PC-9 (cell line): ENCODE measurements around the gene RBCK1. TPM values are rescaled to one million over a fixed set of nuclear protein-coding genes. Genes with fewer than 3 reads are reported as not detected.

ENCODE experiments used
- BruUV-seq: library from RNA; stranded (reverse); fragments of 400-500 nt; replicated peaks from 2 replicates; lab custom pipeline; 2021; lab: Mats Ljungman, UMichigan
- CTCF ChIA-PET: fragments of 300-600 bp; sonication (Branson Sonifier 250); formaldehyde crosslinking; loops from one replicate; lab custom pipeline; 2022; ENCODE audit warnings: antibody characterized with exemption; lab: Charles Lee
- POLR2A ChIA-PET: fragments of 300-600 bp; sonication (Branson Sonifier 250); formaldehyde crosslinking; loops from one replicate; lab custom pipeline; 2022; ENCODE audit warnings: antibody characterized with exemption; ENCODE audit not compliant: unreplicated experiment; lab: Charles Lee
- DNase-seq, 2 experiments: peaks; one replicate each; pipeline versions ENCODE4 v3.0.0 to v3.0.0-alpha.2; 2015 to 2022; ENCODE audit warnings: mixed read lengths in 1 of 2
- H2AFZ ChIP-seq: fragments of 200-600 bp; sonication (generic); 2 replicates; pipeline ENCODE4 v1.8.1; 2017; ENCODE audit warnings: antibody characterized with exemption
- H3F3A ChIP-seq: fragments of 200-600 bp; sonication (generic); 2 replicates; pipeline ENCODE4 v1.8.1; 2017; ENCODE audit warnings: antibody characterized with exemption, mild to moderate bottlenecking, low read depth; ENCODE audit not compliant: insufficient read depth
- H3K27ac ChIP-seq: fragments of 200-600 bp; sonication (generic); 2 replicates; pipeline ENCODE4 v1.6.1; 2016; ENCODE audit warnings: mixed run types
- H3K27me3 ChIP-seq: fragments of 200-600 bp; sonication (generic); 2 replicates; pipeline ENCODE4 v1.6.1; 2016; ENCODE audit warnings: low read depth, mixed run types; ENCODE audit not compliant: insufficient read depth
- H3K36me3 ChIP-seq: fragments of 200-600 bp; sonication (generic); 2 replicates; pipeline ENCODE4 v1.6.1; 2016; ENCODE audit warnings: low read depth, mixed run types
- H3K4me1 ChIP-seq: fragments of 200-600 bp; sonication (generic); replicated peaks from 2 replicates; pipeline ENCODE4 v1.6.1; 2016; ENCODE audit warnings: mixed run types; ENCODE audit not compliant: insufficient read depth
- H3K4me2 ChIP-seq: fragments of 200-600 bp; sonication (generic); 2 replicates; pipeline ENCODE4 v1.6.1; 2017; ENCODE audit warnings: mixed run types
- H3K4me3 ChIP-seq: fragments of 200-600 bp; sonication (generic); 2 replicates; pipeline ENCODE4 v1.6.1; 2016; ENCODE audit warnings: mixed run types
- H3K79me2 ChIP-seq: fragments of 200-600 bp; sonication (generic); 2 replicates; pipeline ENCODE4 v1.6.1; 2017; ENCODE audit warnings: low read depth, mixed run types
- H3K9me2 ChIP-seq: fragments of 200-600 bp; sonication (generic); 2 replicates; pipeline ENCODE4 v1.8.1; 2017; ENCODE audit warnings: mild to moderate bottlenecking; ENCODE audit not compliant: insufficient read depth
- H3K9me3 ChIP-seq: fragments of 200-600 bp; sonication (generic); 2 replicates; pipeline ENCODE4 v1.8.1; 2016; ENCODE audit warnings: low read depth; ENCODE audit not compliant: insufficient read depth
- H4K20me1 ChIP-seq: fragments of 200-600 bp; sonication (generic); 2 replicates; pipeline ENCODE4 v1.8.1; 2017; ENCODE audit not compliant: insufficient read depth
- EZH2 ChIP-seq: fragments of 200-600 bp; sonication (generic); IDR thresholded peaks from 2 replicates; pipeline ENCODE4 v1.8.0; 2017; ENCODE audit warnings: antibody characterized with exemption, low read depth
- intact Hi-C: fragments of 100-400 bp; cut with micrococcal nuclease; formaldehyde crosslinking; loops from one replicate; pipeline ENCODE4 v1.10.0; 2022; ENCODE audit not compliant: unreplicated experiment
- total RNA-seq: library from RNA; stranded (reverse); gene quantifications from 2 replicates; pipeline ENCODE4 v1.2.3, GENCODE V29; 2021
- TF ChIP-seq, protein P1 (sequence below): fragments of 200-600 bp; sonication (generic); conservative IDR thresholded peaks from 2 replicates; pipeline ENCODE4 v1.6.1; 2017; ENCODE audit warnings: mixed run types, antibody characterized with exemption, mild to moderate bottlenecking, moderate library complexity

Gene RBCK1
- total RNA-seq, 1 experiment from 2014 or later, result 176 TPM

DNA sequence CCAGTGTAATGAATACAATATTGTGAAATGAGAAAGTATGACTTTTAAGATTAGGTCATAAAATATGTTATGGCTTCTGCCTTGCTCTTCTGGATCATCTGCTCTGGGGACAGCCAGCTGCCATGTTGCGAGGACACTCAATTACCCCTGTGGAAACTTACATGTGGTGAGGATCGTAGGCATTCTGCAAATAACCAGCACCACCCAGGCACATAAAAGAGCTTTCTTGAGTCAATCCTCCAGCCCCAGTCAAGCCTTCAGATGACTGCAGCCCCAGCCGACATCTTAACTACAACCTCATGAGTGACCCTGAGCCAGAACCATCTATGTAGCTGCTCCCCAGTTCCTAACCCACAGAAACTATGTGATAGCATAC lies 4.5 kb upstream of the RBCK1 start:
- DNase-seq, result no peak
- POLR2A ChIA-PET, result no interaction called here
- TF ChIP-seq, protein P1, sequence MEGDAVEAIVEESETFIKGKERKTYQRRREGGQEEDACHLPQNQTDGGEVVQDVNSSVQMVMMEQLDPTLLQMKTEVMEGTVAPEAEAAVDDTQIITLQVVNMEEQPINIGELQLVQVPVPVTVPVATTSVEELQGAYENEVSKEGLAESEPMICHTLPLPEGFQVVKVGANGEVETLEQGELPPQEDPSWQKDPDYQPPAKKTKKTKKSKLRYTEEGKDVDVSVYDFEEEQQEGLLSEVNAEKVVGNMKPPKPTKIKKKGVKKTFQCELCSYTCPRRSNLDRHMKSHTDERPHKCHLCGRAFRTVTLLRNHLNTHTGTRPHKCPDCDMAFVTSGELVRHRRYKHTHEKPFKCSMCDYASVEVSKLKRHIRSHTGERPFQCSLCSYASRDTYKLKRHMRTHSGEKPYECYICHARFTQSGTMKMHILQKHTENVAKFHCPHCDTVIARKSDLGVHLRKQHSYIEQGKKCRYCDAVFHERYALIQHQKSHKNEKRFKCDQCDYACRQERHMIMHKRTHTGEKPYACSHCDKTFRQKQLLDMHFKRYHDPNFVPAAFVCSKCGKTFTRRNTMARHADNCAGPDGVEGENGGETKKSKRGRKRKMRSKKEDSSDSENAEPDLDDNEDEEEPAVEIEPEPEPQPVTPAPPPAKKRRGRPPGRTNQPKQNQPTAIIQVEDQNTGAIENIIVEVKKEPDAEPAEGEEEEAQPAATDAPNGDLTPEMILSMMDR, result no peak
- TF ChIP-seq EZH2, result no peak
- H4K20me1 ChIP-seq, result no peaks in the 10 kb centered on the region
- intact Hi-C loops, result no loop called here
- no peaks in the 10 kb centered on the region for H3K36me3 ChIP-seq
- peaks cover 37% of the 10 kb centered on the region for H3K4me1 ChIP-seq
- H3K9me2 ChIP-seq, result no peaks in the 10 kb centered on the region
- CTCF ChIA-PET, result interaction anchor here (0.5 kb wide), 1 partner anchor 29 kb away, joined by 7 read pairs; no protein-coding TSS in a partner anchor
- no peaks in the 10 kb centered on the region for H3K27me3 ChIP-seq
- H3K4me2 ChIP-seq, result no peak overlapping the region
- H3K79me2 ChIP-seq, result peaks cover 5% of the 10 kb centered on the region
- H3K9me3 ChIP-seq, result peaks cover 7% of the 10 kb centered on the region; the same call in 1 of the 2 replicates
- H3F3A ChIP-seq, result peaks cover 58% of the 10 kb centered on the region
- H3K27ac ChIP-seq, result peak overlapping the region; percentile 96
- H3K4me3 ChIP-seq, result no peak overlapping the region
- no TSS peak for BruUV-seq
- no peak overlapping the region for H2AFZ ChIP-seq

DNA sequence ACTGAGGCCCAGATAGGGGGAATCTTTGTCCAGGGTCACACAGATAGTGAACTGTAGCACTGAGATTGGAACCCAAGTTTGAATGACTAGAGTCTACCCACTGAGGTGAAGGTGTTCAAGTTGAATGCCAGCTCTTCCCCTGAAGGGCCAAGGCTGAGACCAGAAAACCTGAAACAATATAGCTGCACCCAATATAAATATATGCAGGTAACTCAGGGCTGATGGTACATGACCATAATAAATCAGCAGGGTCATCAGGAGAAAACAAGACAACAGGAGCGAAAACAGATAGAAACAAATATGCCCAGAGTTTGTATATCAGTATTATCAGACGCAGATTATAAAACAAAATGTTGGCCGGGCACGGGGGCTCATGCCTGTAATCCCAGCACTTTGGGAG lies 4.0 kb upstream of the RBCK1 start:
- Histone ChIP-seq H3K4me3 (no peak overlapping the region), H4K20me1 (no peaks in the 10 kb centered on the region), H3K27me3 (no peaks in the 10 kb centered on the region), H3F3A (peaks cover 53% of the 10 kb centered on the region), H3K4me2 (no peak overlapping the region), H3K9me2 (no peaks in the 10 kb centered on the region), H3K79me2 (peaks cover 10% of the 10 kb centered on the region), H3K36me3 (no peaks in the 10 kb centered on the region), H3K9me3 (peaks cover 7% of the 10 kb centered on the region; the same call in 1 of the 2 replicates), H2AFZ (no peak overlapping the region), H3K27ac (peak overlapping the region; percentile 96; the same call in 1 of the 2 replicates), H3K4me1 (peaks cover 37% of the 10 kb centered on the region)
- intact Hi-C loops, result no loop called here
- CTCF ChIA-PET, result no interaction called here
- BruUV-seq, result no TSS peak
- no peak for TF ChIP-seq EZH2
- TF ChIP-seq, protein P1, result no peak
- POLR2A ChIA-PET, result no interaction called here
- no peak for DNase-seq

DNA sequence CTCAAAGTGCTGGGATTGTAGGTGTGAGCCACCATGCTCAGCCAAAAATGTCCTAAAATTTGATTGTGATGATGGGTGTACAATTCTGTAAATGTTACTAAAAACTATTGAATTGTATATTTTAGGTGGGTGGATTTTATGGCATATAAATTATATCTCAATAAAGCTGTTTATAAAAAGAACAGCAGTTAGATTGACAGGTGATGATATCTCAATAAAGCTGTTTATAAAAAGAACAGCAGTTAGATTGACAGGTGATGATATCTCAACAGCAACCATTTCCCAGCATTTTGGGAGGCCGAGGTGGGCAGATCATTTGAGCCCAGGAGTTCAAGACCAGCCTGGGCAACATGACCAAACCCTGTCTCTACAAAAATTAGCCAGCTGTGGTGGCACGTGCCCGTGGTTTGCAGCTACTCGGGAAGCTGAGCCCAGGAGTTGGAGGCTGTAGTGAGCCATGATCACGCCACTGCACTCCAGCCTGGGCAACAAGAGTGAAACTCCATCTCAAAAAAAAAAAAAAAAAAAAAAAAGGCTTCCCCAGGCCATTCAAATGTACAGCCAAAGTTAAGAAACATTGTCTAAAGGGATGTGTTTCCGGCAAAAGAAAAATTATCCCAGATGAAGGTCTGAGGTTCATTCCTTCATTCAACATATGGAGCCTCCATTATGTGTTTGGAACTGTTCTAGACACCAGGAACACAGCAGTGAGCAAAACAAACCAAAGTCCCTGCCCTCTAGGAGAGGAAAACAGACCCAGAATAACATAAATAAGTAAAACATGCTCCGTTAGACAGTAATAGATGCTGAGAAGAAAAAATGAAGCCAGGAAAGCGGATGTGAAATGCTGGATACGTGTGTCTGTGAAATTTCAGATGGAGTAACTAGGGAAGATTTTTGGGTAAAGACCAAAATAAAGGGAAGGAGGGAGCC lies 1.6 kb upstream of the RBCK1 start:
- peak overlapping the region; percentile 78 for H3K4me2 ChIP-seq
- H3K9me2 ChIP-seq, result no peaks in the 10 kb centered on the region
- intact Hi-C loops, result loop anchor here (1.0 to 2.0 kb wide), 2 partner anchors 26 to 44 kb away; partner anchors contain the start of gene TRIB3
- H4K20me1 ChIP-seq, result no peaks in the 10 kb centered on the region
- peaks cover 31% of the 10 kb centered on the region for H3K79me2 ChIP-seq
- peaks cover 29% of the 10 kb centered on the region for H3F3A ChIP-seq
- ChIA-PET CTCF (interaction anchor here (0.7 to 1.2 kb wide), 3 partner anchors 44 to 362 kb away, joined by 3 to 11 read pairs (median 10); partner anchors contain the start of gene SLC52A3), POLR2A (interaction anchor here (1.3 kb wide), 1 partner anchor 36 kb away, joined by 7 read pairs; no protein-coding TSS in a partner anchor)
- peak overlapping the region; percentile 67 for H3K27ac ChIP-seq
- H2AFZ ChIP-seq, result no peak overlapping the region
- peaks cover 13% of the 10 kb centered on the region for H3K36me3 ChIP-seq
- BruUV-seq, result no TSS peak
- H3K9me3 ChIP-seq, result peaks cover 7% of the 10 kb centered on the region; the same call in 1 of the 2 replicates
- H3K27me3 ChIP-seq, result no peaks in the 10 kb centered on the region
- H3K4me3 ChIP-seq, result peak overlapping the region; percentile 63; the same call in 1 of the 2 replicates
- TF ChIP-seq, protein P1, result no peak
- no peak for TF ChIP-seq EZH2
- H3K4me1 ChIP-seq, result peaks cover 39% of the 10 kb centered on the region
- DNase-seq, result no peak
